IMR-90 (cell line): ENCODE measurements around the gene TRAF3. TPM values are rescaled to one million over a fixed set of nuclear protein-coding genes. Genes with fewer than 3 reads are reported as not detected.

Experiments used
- ATAC-seq: fragments of 200-7000 bp; cut with Tn5 transposase; 2 replicates; pipeline ENCODE4 v1.9.1; 2020; ENCODE audit warnings: low read depth, mild to moderate bottlenecking, moderate library complexity
- BruUV-seq: library from RNA; stranded (reverse); fragments of 400-500 nt; replicated peaks from 2 replicates; lab custom pipeline; 2021; lab: Mats Ljungman, UMichigan
- CTCF ChIA-PET: fragments of 300-600 bp; formaldehyde crosslinking; extraction: SDS; loops from one replicate; lab custom pipeline; 2021; ENCODE audit warnings: antibody characterized with exemption; lab: Yijun Ruan, JAX
- POLR2A ChIA-PET: fragments of 300-600 bp; sonication (Branson Sonifier 250); formaldehyde crosslinking; loops from one replicate; lab custom pipeline; 2022; ENCODE audit warnings: antibody characterized with exemption; ENCODE audit not compliant: unreplicated experiment; lab: Charles Lee
- DNase-seq: peaks from one replicate; pipeline ENCODE4 v3.0.0; 2013
- H2AFZ ChIP-seq: replicated peaks from 2 replicates; pipeline ENCODE3; 2013; ENCODE audit warnings: low read length, mild to moderate bottlenecking; ENCODE audit not compliant: poor library complexity
- H2AK5ac ChIP-seq: 2 replicates; pipeline ENCODE4 v1.6.1; 2013; ENCODE audit warnings: low read depth, low read length, inconsistent platforms
- H2AK9ac ChIP-seq: replicated peaks from 2 replicates; pipeline ENCODE3; 2013; ENCODE audit warnings: mild to moderate bottlenecking, low read depth, low read length, moderate library complexity; ENCODE audit not compliant: poor library complexity
- H2BK120ac ChIP-seq: 2 replicates; pipeline ENCODE4 v1.6.1; 2013; ENCODE audit warnings: low read depth, low read length, inconsistent platforms
- H2BK15ac ChIP-seq: 3 replicates; pipeline ENCODE4 v1.6.1; 2013; ENCODE audit warnings: low read depth, low read length, inconsistent platforms
- H2BK20ac ChIP-seq: 2 replicates; pipeline ENCODE4 v1.6.1; 2013; ENCODE audit warnings: low read depth, mild to moderate bottlenecking, inconsistent platforms, low read length, moderate library complexity
- H2BK5ac ChIP-seq: 2 replicates; pipeline ENCODE4 v1.6.1; 2013; ENCODE audit warnings: mild to moderate bottlenecking, low read depth, low read length, inconsistent platforms; ENCODE audit not compliant: poor library complexity, severe bottlenecking
- H3K14ac ChIP-seq: replicated peaks from 2 replicates; pipeline ENCODE4 v1.6.1; 2013; ENCODE audit warnings: low read depth, low read length, inconsistent platforms
- H3K18ac ChIP-seq: 2 replicates; pipeline ENCODE4 v1.6.1; 2013; ENCODE audit warnings: low read depth, low read length, control low read depth
- H3K23ac ChIP-seq: 2 replicates; pipeline ENCODE4 v1.6.1; 2013; ENCODE audit warnings: low read depth, low read length, inconsistent platforms
- H3K27ac ChIP-seq: 2 replicates; pipeline ENCODE4 v1.5.1; 2013; ENCODE audit warnings: mild to moderate bottlenecking, control low read depth, low read length; ENCODE audit not compliant: insufficient read depth
- H3K27me3 ChIP-seq: 2 replicates; pipeline ENCODE4 v1.6.1; 2013; ENCODE audit warnings: low read length; ENCODE audit not compliant: control insufficient read depth, insufficient read depth
- H3K36me3 ChIP-seq: 2 replicates; pipeline ENCODE4 v1.6.1; 2013; ENCODE audit warnings: low read length, mixed read lengths; ENCODE audit not compliant: control insufficient read depth, insufficient read depth
- H3K4ac ChIP-seq: 2 replicates; pipeline ENCODE4 v1.6.1; 2013; ENCODE audit warnings: low read depth, low read length, inconsistent platforms
- H3K4me1 ChIP-seq: 2 replicates; pipeline ENCODE4 v1.6.1; 2013; ENCODE audit warnings: low read length, mixed read lengths; ENCODE audit not compliant: control insufficient read depth, insufficient read depth
- H3K4me2 ChIP-seq: 2 replicates; pipeline ENCODE4 v1.6.1; 2013; ENCODE audit warnings: low read depth, mild to moderate bottlenecking, control low read depth, low read length, moderate library complexity
- H3K4me3 ChIP-seq: 2 replicates; pipeline ENCODE4 v1.5.1; 2013; ENCODE audit warnings: low read depth, mild to moderate bottlenecking, control low read depth, low read length, moderate library complexity; ENCODE audit not compliant: insufficient read depth
- H3K56ac ChIP-seq: 2 replicates; pipeline ENCODE4 v1.6.1; 2013; ENCODE audit warnings: low read length, inconsistent platforms; ENCODE audit not compliant: insufficient read depth; ENCODE audit errors: extremely low read depth
- H3K79me1 ChIP-seq, 2 experiments: 2 replicates each; pipeline ENCODE4 v1.6.1; 2013; ENCODE audit warnings: low read length in 2 of 2, inconsistent platforms in 1 of 2, low read depth in 1 of 2
- H3K9ac ChIP-seq: 2 replicates; pipeline ENCODE4 v1.6.1; 2013; ENCODE audit warnings: low read depth, low read length, control low read depth
- H3K9me1 ChIP-seq: 2 replicates; pipeline ENCODE4 v1.6.1; 2013; ENCODE audit warnings: low read length, inconsistent platforms; ENCODE audit not compliant: insufficient read depth
- H3K9me3 ChIP-seq: 2 replicates; pipeline ENCODE4 v1.6.1; 2013; ENCODE audit warnings: low read length; ENCODE audit not compliant: control insufficient read depth, insufficient read depth
- H4K20me1 ChIP-seq: 2 replicates; pipeline ENCODE4 v1.6.1; 2013; ENCODE audit warnings: low read length, inconsistent platforms; ENCODE audit not compliant: insufficient read depth
- H4K5ac ChIP-seq: 2 replicates; pipeline ENCODE4 v1.6.1; 2013; ENCODE audit warnings: mild to moderate bottlenecking, low read depth, low read length, control low read depth
- H4K8ac ChIP-seq, 2 experiments: 2 replicates each; pipeline ENCODE4 v1.6.1; 2013; ENCODE audit warnings: low read depth in 2 of 2, low read length in 2 of 2, control low read depth in 1 of 2, inconsistent platforms in 1 of 2
- H4K91ac ChIP-seq: 2 replicates; pipeline ENCODE4 v1.6.1; 2013; ENCODE audit warnings: low read depth, low read length, inconsistent platforms; ENCODE audit not compliant: insufficient read depth
- CEBPB ChIP-seq: IDR thresholded peaks from 2 replicates; pipeline ENCODE4 v1.6.1; 2012; ENCODE audit warnings: low read depth, low read length, improper control_type of control experiment
- RCOR1 ChIP-seq: IDR thresholded peaks from 2 replicates; pipeline ENCODE4 v1.6.1; 2012; ENCODE audit warnings: mild to moderate bottlenecking, low read length, improper control_type of control experiment; ENCODE audit not compliant: insufficient replicate concordance
- RFX5 ChIP-seq: IDR thresholded peaks from 2 replicates; pipeline ENCODE4 v1.8.0; 2012; ENCODE audit warnings: low read depth, mild to moderate bottlenecking, low read length, moderate library complexity
- WGBS, 2 experiments: methylation state at CpG; one replicate each; pipeline versions ENCODE4 v1.1.5 to v1.1.7; 2013; ENCODE audit warnings: missing lambda C conversion rate in 2 of 2; ENCODE audit not compliant: insufficient read length in 1 of 2; ENCODE audit errors: extremely low coverage in 2 of 2; 5-methylcytosine and 5-hydroxymethylcytosine counted together
- dilution Hi-C: fragments of 300-500 bp; cut with HindIII; formaldehyde crosslinking; loops from one replicate; pipeline ENCODE4 v1.14.3; 2018; ENCODE audit warnings: low sequenced_read_pairs; ENCODE audit not compliant: unreplicated experiment
- in situ Hi-C: fragments of 300-500 bp; cut with MboI; formaldehyde crosslinking; loops from 3 replicates; pipeline ENCODE4 v1.14.3; 2019; ENCODE audit warnings: low sequenced_read_pairs, inconsistent platforms, mixed read lengths
- intact Hi-C: fragments of 100-400 bp; cut with micrococcal nuclease; formaldehyde crosslinking; loops from 2 replicates; pipeline ENCODE4 v1.10.0; 2022
- polyA plus RNA-seq, 3 experiments: library from polyadenylated mRNA; depleted of rRNA; stranded (reverse); fragments of >200 nt; gene quantifications; 2 replicates each; pipeline ENCODE4 v1.2.3, GENCODE V29; 2012; ENCODE audit warnings: low replicate concordance in 1 of 3
- total RNA-seq: library from RNA; depleted of rRNA; stranded (reverse); fragments of >200 nt; gene quantifications from 2 replicates; pipeline ENCODE4 v1.2.3, GENCODE V29; 2012

Gene TRAF3
- total and polyA plus RNA-seq, 2 of the 4 experiments (the other 2 are of a cell fraction) = 21.2 to 25.3 TPM

GRCh38 chr14:102927878-102928411 is 150.7 kb downstream of the TRAF3 start:
- ChIA-PET POLR2A (no interaction called here), CTCF (no interaction called here)
- H3K9ac ChIP-seq = no peak overlapping the region
- no peak overlapping the region for H3K23ac ChIP-seq
- peak overlapping the region; percentile 42; the same call in 1 of the 2 replicates for H3K4me3 ChIP-seq
- no peak overlapping the region for H2AK5ac ChIP-seq
- no peak overlapping the region for H4K91ac ChIP-seq
- in situ Hi-C loops = no loop called here
- H2BK15ac ChIP-seq = no peak overlapping the region
- H2BK120ac ChIP-seq = no peak overlapping the region
- no peak for TF ChIP-seq RFX5
- no peak for TF ChIP-seq RCOR1
- no peak for TF ChIP-seq CEBPB
- WGBS, 2 experiments = 19% methylated on average over 11 of the region's 35 CpGs; no CpG with 5 or more reads in 1 of the 2 experiments
- H3K56ac ChIP-seq = no peak overlapping the region
- ATAC-seq (no peak), DNase-seq (no peak)
- no peak overlapping the region for H2BK5ac ChIP-seq
- no peak overlapping the region for H3K27ac ChIP-seq
- H3K9me1 ChIP-seq = 0 out of 2 replicates have a peak, but pooled peaks cover 5% of the 10 kb centered on the region
- intact Hi-C loops = no loop called here
- H2AFZ ChIP-seq = peak overlapping the region; percentile 80
- peaks cover 14% of the 10 kb centered on the region for H4K20me1 ChIP-seq
- H3K79me1 ChIP-seq = no peaks in the 10 kb centered on the region
- no peak overlapping the region for H4K5ac ChIP-seq
- H2AK9ac ChIP-seq = no peak overlapping the region
- H3K9me3 ChIP-seq = 0 out of 2 replicates have a peak, but pooled peaks cover 5% of the 10 kb centered on the region
- H3K4me2 ChIP-seq = peak overlapping the region; percentile 90; the same call in 1 of the 2 replicates
- no peak overlapping the region for H3K14ac ChIP-seq
- H4K8ac ChIP-seq = no peak overlapping the region
- peaks cover 72% of the 10 kb centered on the region for H3K27me3 ChIP-seq
- no peak overlapping the region for H3K18ac ChIP-seq
- H3K36me3 ChIP-seq = peaks cover 12% of the 10 kb centered on the region
- H3K4me1 ChIP-seq = peaks cover 13% of the 10 kb centered on the region
- BruUV-seq = no TSS peak
- dilution Hi-C loops = no loop called here
- H3K4ac ChIP-seq = no peak overlapping the region
- H2BK20ac ChIP-seq = no peak overlapping the region
